Choroid plexus epithelial cell (primary cell): Measurements from ENCODE around the gene OR2M7.

Source experiments
- DNase-seq: peaks from one replicate; pipeline ENCODE4 v3.0.0-alpha.2; 2010; ENCODE audit warnings: low read depth
- H3K4me3 ChIP-seq: 2 replicates; pipeline ENCODE4 v1.5.1; 2011; ENCODE audit warnings: low read depth, mild to moderate bottlenecking, control low read depth, low read length, moderate library complexity
- CTCF ChIP-seq: conservative IDR thresholded peaks from 2 replicates; pipeline ENCODE4 v1.5.1; 2011; ENCODE audit warnings: low read depth, mild to moderate bottlenecking, control low read depth, inconsistent platforms, low read length, moderate library complexity

Gene OR2M7, protein sequence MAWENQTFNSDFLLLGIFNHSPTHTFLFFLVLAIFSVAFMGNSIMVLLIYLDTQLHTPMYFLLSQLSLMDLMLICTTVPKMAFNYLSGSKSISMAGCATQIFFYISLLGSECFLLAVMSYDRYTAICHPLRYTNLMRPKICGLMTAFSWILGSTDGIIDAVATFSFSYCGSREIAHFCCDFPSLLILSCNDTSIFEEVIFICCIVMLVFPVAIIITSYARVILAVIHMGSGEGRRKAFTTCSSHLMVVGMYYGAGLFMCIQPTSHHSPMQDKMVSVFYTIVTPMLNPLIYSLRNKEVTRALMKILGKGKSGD

DNA sequence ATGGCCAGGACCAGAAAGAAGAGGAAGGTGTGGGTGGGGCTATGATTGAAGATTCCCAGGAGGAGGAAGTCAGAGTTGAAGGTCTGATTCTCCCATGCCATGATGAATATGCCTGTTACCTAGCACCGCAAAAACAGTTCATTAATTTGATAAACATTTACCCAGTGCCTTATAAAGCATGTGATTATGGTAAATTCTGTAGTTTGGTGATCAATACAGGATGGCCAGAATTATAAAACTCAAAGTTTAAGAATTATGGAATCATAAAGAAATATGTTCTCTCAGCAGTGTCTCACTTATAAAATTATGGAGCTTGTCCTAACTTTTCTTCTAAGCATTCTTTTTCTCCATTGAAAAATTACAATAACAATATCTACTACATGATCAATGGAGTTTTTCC lies at the start of gene OR2M7:
OR2M7 (minus strand) TSS at position 101 of the 400 bp plus-strand sequence; CDS start at position 101, 0 bp downstream.
- DNase-seq, result no peak
- no peak for TF ChIP-seq CTCF

DNA sequence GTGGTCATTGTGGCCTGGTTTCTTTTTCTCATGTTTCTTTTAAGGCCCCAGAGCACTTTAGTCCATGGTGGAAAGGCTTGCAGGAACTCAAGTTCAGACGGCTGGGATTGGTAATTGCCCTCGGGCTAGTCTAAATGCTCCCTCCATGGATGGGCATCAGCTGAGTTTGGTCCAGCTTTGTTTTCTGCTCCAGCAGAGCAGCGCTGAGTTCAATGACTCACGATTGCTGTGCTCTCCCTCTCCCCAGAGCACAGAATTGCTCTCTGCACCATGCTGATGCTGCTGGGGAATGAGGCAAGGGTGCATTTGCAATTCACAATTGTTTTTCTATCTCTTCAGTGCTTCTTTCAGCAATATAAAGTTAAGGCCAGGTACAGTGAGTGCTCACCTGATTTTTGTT lies 49.4 kb upstream of the OR2M7 start:
- TF ChIP-seq CTCF, result no peak
- DNase-seq, result no peak
- no peak overlapping the region for H3K4me3 ChIP-seq

More for the DNA sequence above, at the start of gene OR2M7:
- H3K4me3 ChIP-seq, result no peak within 1 kb of the TSS

DNA sequence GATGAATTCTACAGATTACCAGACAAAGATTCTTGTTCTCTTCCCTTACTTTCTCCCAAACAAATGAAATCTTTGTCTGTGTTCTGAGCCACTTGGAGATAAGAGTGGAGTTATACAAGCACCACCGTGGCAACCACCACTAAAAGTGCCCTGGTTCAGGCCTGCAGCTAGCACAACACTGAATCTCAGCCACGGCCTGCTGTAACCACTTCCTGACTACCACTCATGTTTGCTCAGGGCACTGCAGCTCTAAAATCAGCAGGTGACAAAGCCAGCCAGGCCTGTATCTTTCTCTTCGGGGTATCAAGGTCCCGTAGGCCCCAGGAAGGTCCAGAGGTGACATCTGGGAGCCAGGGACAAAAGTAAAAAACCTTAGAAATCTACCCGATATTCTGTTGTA lies 48.0 kb upstream of the OR2M7 start:
- DNase-seq, result no peak
- TF ChIP-seq CTCF, result no peak
- no peak overlapping the region for H3K4me3 ChIP-seq

- TF ChIP-seq CTCF, result no peak
- no peak for DNase-seq
- H3K4me3 ChIP-seq, result no peak overlapping the region
Observed at GRCh38 chr1:248366609-248367008, 42.2 kb upstream of the OR2M7 start.

- H3K4me3 ChIP-seq, result no peak within 1 kb of the TSS
- no peak for TF ChIP-seq CTCF
- no peak for DNase-seq
Observed at GRCh38 chr1:248361121-248361715, 36.9 kb upstream of the OR2M7 start, which contains the start of gene OR2T4. Gene OR2T4, plus strand, starts transcription at chr1:248361665. Its CDS starts 0 bp downstream, at chr1:248361665.

GRCh38 chr1:248359415-248359814 lies 35.0 kb upstream of the OR2M7 start:
- no peak for DNase-seq
- no peak for TF ChIP-seq CTCF
- H3K4me3 ChIP-seq, result no peak overlapping the region

GRCh38 chr1:248348475-248348874 lies 24.1 kb upstream of the OR2M7 start, which contains the start of gene OR14C36:
Gene OR14C36, plus strand, starts transcription at chr1:248348775. Its CDS starts 0 bp downstream, at chr1:248348775.
- DNase-seq, result no peak
- H3K4me3 ChIP-seq, result no peak within 1 kb of the TSS
- TF ChIP-seq CTCF, result no peak
